Peyer's patch (tissue), 4 donors: ENCODE measurements around the gene SH3RF1.

Experiments used
- CTCF ChIP-seq, 6 experiments: fragments of 450-650 bp in 4 of 6; fragments of 200-600 bp in 2 of 6; sonication (generic) in 1 of 6; IDR thresholded peaks; one replicate each; pipeline ENCODE4 v1.5.1; 2017 to 2019; ENCODE audit warnings: antibody characterized with exemption in 6 of 6, mild to moderate bottlenecking in 3 of 6, moderate library complexity in 1 of 6
- POLR2A ChIP-seq, 2 donors: fragments of 450-650 bp; IDR thresholded peaks; one replicate each; pipeline ENCODE4 v1.5.1; 2017; ENCODE audit warnings: antibody characterized with exemption in 2 of 2, mild to moderate bottlenecking in 2 of 2, moderate library complexity in 2 of 2

GRCh38 chr4:169185133-169185956 is 85.4 kb downstream of the SH3RF1 start:
- no peak for TF ChIP-seq CTCF (IDR thresholded peaks at IDR 0.05)
- TF ChIP-seq POLR2A (IDR thresholded peaks at IDR 0.05), result no peak
